ENCODE results near the gene DDX39B.

DNA sequence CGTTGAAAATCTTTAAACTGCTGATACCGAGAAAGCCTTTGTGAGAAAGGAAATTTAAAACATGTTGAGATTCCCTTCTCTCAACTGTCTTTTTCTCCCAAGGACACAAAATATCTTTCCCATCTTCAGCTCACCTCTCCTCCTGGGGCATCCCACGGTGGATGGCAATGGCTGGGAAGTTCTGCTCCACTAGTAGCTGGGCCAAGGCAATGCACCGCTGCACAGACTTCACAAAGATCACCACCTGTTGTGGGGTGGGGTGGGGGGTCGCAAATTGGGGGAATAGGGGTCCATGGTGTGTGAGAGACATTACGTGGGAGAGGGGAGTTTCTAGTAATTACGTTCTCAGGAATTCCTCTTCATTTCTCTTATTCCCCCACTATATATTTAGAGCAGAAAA, 10.6 kb downstream of the DDX39B start:
- TF ChIP-seq, protein P1, sequence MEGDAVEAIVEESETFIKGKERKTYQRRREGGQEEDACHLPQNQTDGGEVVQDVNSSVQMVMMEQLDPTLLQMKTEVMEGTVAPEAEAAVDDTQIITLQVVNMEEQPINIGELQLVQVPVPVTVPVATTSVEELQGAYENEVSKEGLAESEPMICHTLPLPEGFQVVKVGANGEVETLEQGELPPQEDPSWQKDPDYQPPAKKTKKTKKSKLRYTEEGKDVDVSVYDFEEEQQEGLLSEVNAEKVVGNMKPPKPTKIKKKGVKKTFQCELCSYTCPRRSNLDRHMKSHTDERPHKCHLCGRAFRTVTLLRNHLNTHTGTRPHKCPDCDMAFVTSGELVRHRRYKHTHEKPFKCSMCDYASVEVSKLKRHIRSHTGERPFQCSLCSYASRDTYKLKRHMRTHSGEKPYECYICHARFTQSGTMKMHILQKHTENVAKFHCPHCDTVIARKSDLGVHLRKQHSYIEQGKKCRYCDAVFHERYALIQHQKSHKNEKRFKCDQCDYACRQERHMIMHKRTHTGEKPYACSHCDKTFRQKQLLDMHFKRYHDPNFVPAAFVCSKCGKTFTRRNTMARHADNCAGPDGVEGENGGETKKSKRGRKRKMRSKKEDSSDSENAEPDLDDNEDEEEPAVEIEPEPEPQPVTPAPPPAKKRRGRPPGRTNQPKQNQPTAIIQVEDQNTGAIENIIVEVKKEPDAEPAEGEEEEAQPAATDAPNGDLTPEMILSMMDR (IDR thresholded peaks at IDR 0.05), result no peak
- no peak for TF ChIP-seq POLR2A (IDR thresholded peaks at IDR 0.05)

All from gastroesophageal sphincter (tissue), 3 donors.